ENCODE data around the gene MED25. TPM values are rescaled to one million over a fixed set of nuclear protein-coding genes. Genes with fewer than 3 reads are reported as not detected.

Gene MED25
- total and polyA plus RNA-seq, 9 of the 15 experiments (the other 6 are each of a cell fraction or from before 2014, with no cell fraction given): 4.1 to 93.9 (median 19.3) TPM

GRCh38 chr19:49799798-49800376 lies 18.2 kb upstream of the MED25 start:
- FAIRE-seq (no peak), ATAC-seq (peak; percentile 74), DNase-seq (ENCODE audit: extremely low read depth in 1 of 4, low spot score in 3 of 4) (peak in 1 of 4 experiments; percentile 41)
- intact Hi-C loops (cut with micrococcal nuclease): no loop called here
- H3K9me3 ChIP-seq (replicated peaks; ENCODE audit: control insufficient read depth, insufficient read depth, low read depth, low read length): no peaks in the 10 kb centered on the region
- H3K27me3 ChIP-seq (ENCODE audit: control insufficient read depth in 2 of 2, insufficient read depth in 2 of 2, low read length in 2 of 2): no peaks in the 10 kb centered on the region
- H3K79me2 ChIP-seq (ENCODE audit: control insufficient read depth, insufficient read depth, low read length): no peaks in the 10 kb centered on the region
- in situ Hi-C loops (cut with MboI): no loop called here
- no peaks in the 10 kb centered on the region; the same call in 1 of the 2 replicates for H4K20me1 ChIP-seq (replicated peaks; ENCODE audit: control insufficient read depth, insufficient read depth, low read length)
- ChIA-PET POLR2A (no interaction called here), CTCF (ENCODE audit: low intra/inter-chr PET ratio) (no interaction called here)
- no peak overlapping the region for H3K4me3 ChIP-seq
- H3K36me3 ChIP-seq (ENCODE audit: control insufficient read depth, insufficient read depth, low read length): peaks cover 96% of the 10 kb centered on the region
- BruUV-seq (replicated peaks): no TSS peak
- 96% methylated on average over 21 of the region's 25 CpGs for WGBS (ENCODE audit: insufficient coverage, low coverage, missing lambda C conversion rate)
- H3K4me2 ChIP-seq (ENCODE audit: insufficient read depth, low read length): no peak overlapping the region
- peaks cover 0 to 36% of the 10 kb centered on the region in 2 experiments; a peak in 2 of 5 replicates for H3K4me1 ChIP-seq (replicated peaks in 1 of 2; ENCODE audit: control insufficient read depth in 2 of 2, insufficient read depth in 2 of 2, low read length in 2 of 2)
- no peak overlapping the region for H2AFZ ChIP-seq (ENCODE audit: low read depth, low read length)
- no peak overlapping the region for H3K27ac ChIP-seq (ENCODE audit: extremely low read depth, low read depth, low read length)
- no peaks in the 10 kb centered on the region for H3K9me1 ChIP-seq (ENCODE audit: control insufficient read depth, insufficient read depth, low read length)
- TF ChIP-seq SMAD1 (IDR thresholded peaks at IDR 0.05; ENCODE audit: low read depth, low read length, partially characterized antibody) (no peak), NFIX (CRISPR knock-in tag; IDR thresholded peaks at IDR 0.05; ENCODE audit: low read depth) (no peak), CHD2 (IDR thresholded peaks at IDR 0.05; ENCODE audit: low read depth, low read length) (no peak), NFE2L1 (tag; IDR thresholded peaks at IDR 0.05; ENCODE audit: borderline replicate concordance, low read depth) (no peak), ZNF699 (CRISPR knock-in tag; IDR thresholded peaks at IDR 0.05; ENCODE audit: insufficient replicate concordance) (no peak), ZBTB33 (CRISPR knock-in tag; IDR thresholded peaks at IDR 0.05) (peak; percentile 84), ZNF696 (CRISPR knock-in tag; conservative IDR thresholded peaks at IDR 0.05) (no peak), CTCF (IDR thresholded peaks at IDR 0.05 in 2 of 3, conservative IDR thresholded peaks at IDR 0.05 in 1 of 3; ENCODE audit: insufficient read depth in 2 of 3, low read depth in 1 of 3, low read length in 3 of 3) (peak; percentile 36 to 48 (median 44); a peak in 5 of 6 replicates), ZNF655 (CRISPR knock-in tag; IDR thresholded peaks at IDR 0.05) (no peak), HMBOX1 (IDR thresholded peaks at IDR 0.05) (no peak), ZNF143 (CRISPR knock-in tag; IDR thresholded peaks at IDR 0.05) (0 out of 2 replicates have a peak, but pooled peaks have one; percentile 14), SRSF7 (optimal IDR thresholded peaks at IDR 0.05; ENCODE audit: low read depth, low read length) (no peak), RAD21 (CRISPR knock-in tag; conservative IDR thresholded peaks at IDR 0.05 in 1 of 2, IDR thresholded peaks at IDR 0.05 in 1 of 2) (0 out of 4 replicates have a peak, but pooled peaks of 1 of the 2 experiments have one; percentile 10), E2F3 (CRISPR knock-in tag; IDR thresholded peaks at IDR 0.05) (no peak), ZNF24 (IDR thresholded peaks at IDR 0.05) (no peak)
- no peak overlapping the region for H3K9ac ChIP-seq (ENCODE audit: insufficient read depth in 1 of 2, low read depth in 2 of 2, low read length in 2 of 2)

All from K562 (cell line).